ENCODE data around the gene STK38.

Gene STK38

GRCh38 chr6:36555750-36556252 lies 8.5 kb upstream of the STK38 start:
- H3K27me3 Mint-ChIP-seq = peaks cover 0 to 5% of the 10 kb centered on the region in 2 donors
- H3K36me3 Mint-ChIP-seq (ENCODE audit: insufficient read depth) = no peaks in the 10 kb centered on the region

DNA sequence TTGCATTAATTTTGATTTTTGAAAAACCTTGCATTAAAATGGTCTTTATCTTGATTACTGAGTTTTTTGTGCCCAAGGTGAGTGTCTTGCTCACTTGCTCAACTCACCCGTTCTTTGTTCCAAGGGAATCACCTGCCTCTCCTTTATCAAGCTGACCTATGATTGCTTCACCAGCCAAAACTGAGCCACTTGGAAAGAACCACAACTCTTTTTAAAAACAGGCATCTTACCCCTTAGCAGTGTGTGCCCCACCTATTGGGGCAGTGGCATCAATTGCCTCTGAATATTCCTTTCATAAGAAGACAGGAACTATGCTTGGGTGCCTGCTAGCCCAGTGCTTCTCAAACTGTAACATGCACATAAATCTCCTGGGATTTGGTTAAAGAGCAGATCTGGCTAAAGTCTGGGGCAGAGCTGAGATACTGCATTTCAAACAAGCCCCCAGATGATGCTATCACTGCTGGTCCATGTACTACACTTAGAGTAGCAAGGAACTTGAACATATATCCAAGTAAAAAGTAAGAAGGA lies 3.3 kb upstream of the STK38 start:
- no peak for ATAC-seq (replicated peaks)
- no peaks in the 10 kb centered on the region for H3K27me3 Mint-ChIP-seq

More at GRCh38 chr6:36555750-36556252, 8.5 kb upstream of the STK38 start:
- DNase-seq (no peak), ATAC-seq (replicated peaks) (no peak)
- Mint-ChIP-seq H3K4me3 (no peak overlapping the region), H3K4me1 (ENCODE audit: low read depth in 2 of 2) (no peaks in the 10 kb centered on the region), H3K27ac (no peak overlapping the region), H3K9me3 (no peaks in the 10 kb centered on the region)

DNA sequence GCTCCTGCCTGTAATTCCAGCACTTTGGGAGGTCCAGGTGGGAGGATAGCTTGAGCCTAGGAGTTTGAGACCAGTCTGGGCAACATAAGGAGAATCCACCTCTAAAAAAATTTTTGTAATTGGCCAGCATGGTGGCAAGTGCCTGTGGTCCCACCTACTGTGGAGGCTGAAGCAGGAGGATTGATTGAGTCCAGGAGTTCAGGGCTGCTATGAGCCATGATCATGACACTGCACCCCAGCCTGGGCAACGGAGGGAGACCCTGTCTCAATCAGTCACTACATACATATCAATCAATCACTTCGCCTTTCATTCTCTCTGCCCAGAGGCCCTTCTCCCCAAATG lies 1.1 kb upstream of the STK38 start:
- DNase-seq (no peak), ATAC-seq (replicated peaks) (no peak)
- H3K4me1 Mint-ChIP-seq (ENCODE audit: low read depth in 2 of 2) = peaks cover 13 to 27% of the 10 kb centered on the region in 2 donors
- no peaks in the 10 kb centered on the region for H3K9me3 Mint-ChIP-seq
- no peaks in the 10 kb centered on the region for H3K27me3 Mint-ChIP-seq
- peak overlapping the region; percentile 5 to 99 for H3K4me3 Mint-ChIP-seq
- peaks cover 32% of the 10 kb centered on the region for H3K36me3 Mint-ChIP-seq (ENCODE audit: insufficient read depth)
- peak overlapping the region; percentile 98 to 99 for H3K27ac Mint-ChIP-seq

More for the DNA sequence above, 3.3 kb upstream of the STK38 start:
- peaks cover 7 to 18% of the 10 kb centered on the region in 2 donors for H3K4me1 Mint-ChIP-seq (ENCODE audit: low read depth in 2 of 2)
- no peak overlapping the region for H3K4me3 Mint-ChIP-seq
- no peak for DNase-seq
- peaks cover 19% of the 10 kb centered on the region for H3K36me3 Mint-ChIP-seq (ENCODE audit: insufficient read depth)
- H3K9me3 Mint-ChIP-seq = no peaks in the 10 kb centered on the region
- peak overlapping the region in 1 of 2 donors; percentile 49 for H3K27ac Mint-ChIP-seq

DNA sequence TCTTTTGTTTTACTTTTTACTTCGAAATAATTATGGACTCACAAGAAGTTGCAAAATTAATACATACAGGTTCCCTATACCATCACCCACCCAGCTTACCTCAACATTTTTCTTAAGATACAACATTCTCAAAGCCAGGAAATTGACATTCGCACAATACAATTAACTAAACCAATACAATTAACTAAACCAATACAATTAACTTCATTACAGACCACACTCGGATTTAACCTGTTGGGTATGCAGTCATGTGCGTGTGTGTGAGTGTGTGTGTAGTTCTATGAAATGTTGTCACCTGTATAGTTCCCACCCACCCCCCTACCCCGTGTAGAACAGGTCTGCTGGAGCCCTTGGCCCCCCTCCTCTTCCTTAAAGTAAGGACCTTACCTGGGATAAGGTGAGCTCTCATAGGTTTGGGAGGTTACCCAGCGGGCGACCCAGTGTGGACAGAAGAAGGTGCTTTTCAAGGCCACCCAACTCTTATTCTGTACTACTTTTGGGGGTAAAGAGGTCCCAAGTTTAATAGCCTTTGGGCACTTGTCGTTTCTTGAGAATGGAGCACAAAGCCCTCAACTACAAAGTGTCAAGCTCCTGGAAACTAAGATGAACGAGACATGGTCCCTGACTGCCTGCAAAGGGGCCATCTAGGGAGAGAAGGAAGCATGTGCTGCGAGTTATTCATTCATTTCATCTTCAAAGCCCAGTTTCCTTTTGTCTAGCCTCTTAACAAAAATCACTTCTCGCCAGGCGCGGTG lies 544 bp upstream of the STK38 start:
- DNase-seq (no peak), ATAC-seq (replicated peaks) (no peak)
- peaks cover 17 to 31% of the 10 kb centered on the region in 2 donors for H3K4me1 Mint-ChIP-seq (ENCODE audit: low read depth in 2 of 2)

DNA sequence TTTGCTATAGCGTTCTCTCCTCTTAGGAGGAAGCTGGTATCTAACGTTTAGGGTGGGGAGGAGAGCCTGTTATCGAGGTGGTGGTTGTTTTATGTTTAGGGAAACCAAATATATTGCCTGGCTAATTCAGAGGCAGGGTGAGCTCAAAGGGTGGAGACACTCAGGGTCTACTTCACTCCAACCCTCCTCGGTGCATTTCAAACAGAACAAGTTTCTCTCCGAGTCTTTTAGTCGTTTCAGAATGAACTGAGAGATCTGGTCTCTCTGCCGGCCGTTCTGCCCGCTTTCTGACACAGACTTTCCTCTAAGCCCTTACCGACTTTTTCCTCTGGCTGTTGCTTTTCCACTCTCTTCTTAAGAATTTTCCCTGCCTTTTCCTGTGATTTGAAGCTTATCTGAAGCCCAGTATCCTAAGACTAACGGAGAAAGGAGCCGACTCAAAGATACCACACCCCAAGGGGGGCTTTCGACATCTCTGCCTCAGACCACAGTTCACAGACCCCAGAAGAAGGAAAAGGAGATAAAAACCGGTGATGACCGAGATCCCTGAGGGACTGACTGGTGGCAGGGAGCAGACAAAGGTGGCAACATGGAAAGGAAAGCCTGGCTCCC lies 865 bp downstream of the STK38 start:
- Mint-ChIP-seq H3K27me3 (no peaks in the 10 kb centered on the region), H3K9me3 (no peaks in the 10 kb centered on the region), H3K4me1 (ENCODE audit: low read depth in 2 of 2) (peaks cover 17 to 43% of the 10 kb centered on the region in 2 donors), H3K27ac (peak overlapping the region; percentile 98 to 99), H3K36me3 (ENCODE audit: insufficient read depth) (peaks cover 42% of the 10 kb centered on the region), H3K4me3 (peak overlapping the region; percentile 99)
- ATAC-seq (replicated peaks) = no peak
- DNase-seq = no peak

More for the DNA sequence above, 544 bp upstream of the STK38 start:
- Mint-ChIP-seq H3K27ac (peak overlapping the region; percentile 98 to 99), H3K9me3 (no peaks in the 10 kb centered on the region), H3K27me3 (no peaks in the 10 kb centered on the region), H3K36me3 (ENCODE audit: insufficient read depth) (peaks cover 36% of the 10 kb centered on the region), H3K4me3 (peak overlapping the region; percentile 99)

DNA sequence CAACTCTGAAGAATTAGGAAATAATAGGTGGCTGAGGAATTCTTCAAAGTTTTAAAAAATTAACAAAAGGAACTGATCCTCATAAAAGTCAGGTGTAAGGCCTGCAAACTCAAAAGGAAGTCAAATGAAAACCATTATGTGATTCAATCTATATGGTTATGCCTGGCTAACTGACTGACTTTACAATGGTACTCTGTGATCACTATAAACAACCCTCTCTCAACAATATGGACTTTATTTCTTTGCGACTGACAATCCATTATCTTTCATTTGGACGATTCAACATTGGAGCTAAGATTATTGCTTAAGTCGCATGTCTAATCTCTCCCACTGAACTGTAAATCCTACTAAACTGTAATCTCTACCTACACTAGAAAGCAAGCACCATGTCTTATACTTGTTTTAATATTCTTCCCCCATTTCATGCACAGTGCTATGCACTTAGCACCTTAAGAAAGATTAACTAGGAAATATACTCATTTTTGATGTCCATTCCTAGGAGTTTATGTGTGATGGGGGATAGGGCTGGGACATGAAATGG lies 1.4 kb downstream of the STK38 start:
- Mint-ChIP-seq H3K9me3 (no peaks in the 10 kb centered on the region), H3K27ac (peak overlapping the region; percentile 98 to 99), H3K4me1 (ENCODE audit: low read depth in 2 of 2) (peaks cover 20 to 48% of the 10 kb centered on the region in 2 donors), H3K4me3 (peak overlapping the region; percentile 99), H3K27me3 (no peaks in the 10 kb centered on the region), H3K36me3 (ENCODE audit: insufficient read depth) (peaks cover 48% of the 10 kb centered on the region)
- no peak for ATAC-seq (replicated peaks)
- DNase-seq = no peak

DNA sequence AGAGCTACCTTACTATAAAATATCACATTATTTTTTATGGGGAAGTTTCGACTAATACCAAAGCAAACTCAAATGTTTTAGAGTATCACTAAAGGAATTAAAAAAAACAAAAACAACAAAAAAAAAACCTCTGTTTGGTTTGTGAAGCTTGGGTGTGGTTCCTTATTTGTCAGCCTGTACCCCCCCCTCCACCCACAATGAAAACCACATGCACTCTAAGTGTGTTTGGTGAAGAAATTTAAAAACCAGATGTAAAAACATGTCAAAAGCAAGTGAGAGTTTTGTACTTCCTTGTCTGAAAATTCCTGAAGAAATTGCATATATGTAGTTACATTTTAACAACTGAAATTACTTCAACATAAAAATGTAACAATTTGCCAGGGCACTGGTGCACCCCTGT lies 3.1 kb downstream of the STK38 start:
- H3K4me3 Mint-ChIP-seq = peak overlapping the region; percentile 99
- ATAC-seq (replicated peaks) = peak; percentile 36
- DNase-seq = peak; percentile 50 to 53 (median 51)

DNA sequence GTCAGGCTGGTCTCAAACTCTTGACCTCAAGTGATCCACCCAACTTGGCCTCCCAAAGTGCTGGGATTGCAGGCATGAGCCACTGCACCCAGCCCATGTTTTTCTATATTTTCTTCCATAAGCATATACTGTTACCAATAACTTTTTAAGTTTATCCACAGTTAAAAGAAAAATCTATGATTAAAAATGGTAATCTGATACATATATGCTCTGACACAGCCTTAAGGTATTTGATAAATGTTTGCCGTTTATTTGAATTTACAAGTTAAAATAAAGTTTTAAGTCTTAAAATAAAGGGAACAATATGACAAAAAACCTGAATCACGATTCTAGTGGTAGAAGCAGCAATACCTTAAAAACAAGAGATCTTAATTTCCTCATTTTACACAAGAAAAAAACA lies 5.2 kb downstream of the STK38 start:
- no peak for ATAC-seq (replicated peaks)
- H3K27me3 Mint-ChIP-seq = no peaks in the 10 kb centered on the region

More for the DNA sequence above, 3.1 kb downstream of the STK38 start:
- Mint-ChIP-seq H3K27ac (peak overlapping the region; percentile 98 to 99), H3K4me1 (ENCODE audit: low read depth in 2 of 2) (peaks cover 29 to 58% of the 10 kb centered on the region in 2 donors), H3K36me3 (ENCODE audit: insufficient read depth) (peaks cover 58% of the 10 kb centered on the region), H3K9me3 (no peaks in the 10 kb centered on the region), H3K27me3 (no peaks in the 10 kb centered on the region)

GRCh38 chr6:36539814-36540568 lies 7.3 kb downstream of the STK38 start:
- ATAC-seq (replicated peaks) (peak; percentile 83), DNase-seq (peak in 1 of 3 experiments; percentile 5)
- Mint-ChIP-seq H3K9me3 (no peaks in the 10 kb centered on the region), H3K36me3 (ENCODE audit: insufficient read depth) (peaks cover 87% of the 10 kb centered on the region), H3K4me3 (peak overlapping the region; percentile 42 to 70), H3K27me3 (no peaks in the 10 kb centered on the region), H3K27ac (peak overlapping the region; percentile 83 to 85), H3K4me1 (ENCODE audit: low read depth in 2 of 2) (peaks cover 32 to 59% of the 10 kb centered on the region in 2 donors)

More for the DNA sequence above, 5.2 kb downstream of the STK38 start:
- peaks cover 74% of the 10 kb centered on the region for H3K36me3 Mint-ChIP-seq (ENCODE audit: insufficient read depth)
- H3K4me3 Mint-ChIP-seq = peak overlapping the region; percentile 70 to 72
- no peaks in the 10 kb centered on the region for H3K9me3 Mint-ChIP-seq
- H3K27ac Mint-ChIP-seq = peak overlapping the region; percentile 44 to 71
- no peak for DNase-seq
- H3K4me1 Mint-ChIP-seq (ENCODE audit: low read depth in 2 of 2) = peaks cover 26 to 48% of the 10 kb centered on the region in 2 donors

DNA sequence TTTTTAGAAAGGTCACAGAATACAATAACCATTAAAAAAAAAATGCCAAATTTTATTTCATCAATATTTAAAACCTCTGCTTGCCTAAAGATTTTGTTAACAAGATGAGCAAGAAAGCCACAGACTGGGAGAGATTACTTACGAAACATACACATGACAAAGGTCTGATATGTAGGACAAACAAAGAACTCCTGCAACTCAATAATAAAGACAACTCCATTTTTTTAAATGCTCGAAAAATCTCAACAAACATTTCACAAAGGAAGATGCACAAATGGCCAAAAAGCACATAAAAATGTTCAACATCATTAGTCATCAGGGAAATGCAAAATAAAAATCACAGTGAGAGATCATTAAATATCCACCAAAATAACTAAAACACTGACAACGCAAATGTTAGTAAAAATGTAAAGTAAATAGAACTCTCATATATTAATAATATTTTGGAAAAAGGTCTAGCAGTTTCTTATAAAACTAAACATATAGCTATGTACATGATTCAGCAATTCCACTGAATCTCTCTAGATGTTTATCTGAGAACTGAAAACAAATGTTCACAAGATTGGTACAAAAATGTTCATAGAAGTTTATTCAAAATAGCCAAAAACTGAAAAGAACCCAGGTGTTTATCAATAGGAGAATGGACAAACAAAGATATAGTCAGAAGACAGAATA lies 10.3 kb downstream of the STK38 start:
- H3K27ac Mint-ChIP-seq = peak overlapping the region; percentile 9 to 15
- ATAC-seq (replicated peaks) (no peak), DNase-seq (no peak)
- H3K9me3 Mint-ChIP-seq = no peaks in the 10 kb centered on the region
- no peaks in the 10 kb centered on the region for H3K27me3 Mint-ChIP-seq
- peak overlapping the region in 1 of 2 donors; percentile 8 for H3K4me3 Mint-ChIP-seq
- peaks cover 32 to 67% of the 10 kb centered on the region in 2 donors for H3K4me1 Mint-ChIP-seq (ENCODE audit: low read depth in 2 of 2)
- H3K36me3 Mint-ChIP-seq (ENCODE audit: insufficient read depth) = peaks cover 99% of the 10 kb centered on the region

- H3K4me3 Mint-ChIP-seq = peak overlapping the region; percentile 12 to 47
- ATAC-seq (replicated peaks) = no peak
Observed at GRCh38 chr6:36533321-36533720, 14.0 kb downstream of the STK38 start.

DNA sequence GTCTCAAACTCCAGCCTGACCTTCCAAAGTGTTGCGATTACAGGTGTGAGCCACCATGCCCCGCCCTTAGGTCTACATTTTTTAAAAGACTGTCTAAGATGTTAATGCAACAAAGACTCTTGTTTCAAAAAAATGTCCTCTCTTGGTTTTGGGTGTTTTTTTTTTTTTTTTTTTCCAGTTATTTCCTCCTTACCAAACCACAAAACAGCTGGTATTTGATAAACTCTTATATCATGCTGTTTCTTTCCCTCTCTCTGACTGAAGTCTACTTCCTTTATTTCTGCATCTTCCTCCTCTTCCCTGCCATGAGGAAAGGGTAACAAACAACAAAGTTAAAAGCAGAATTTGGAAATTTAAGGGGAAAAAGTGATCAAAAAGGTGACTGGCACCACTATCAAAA lies 21.2 kb downstream of the STK38 start:
- DNase-seq (no peak), ATAC-seq (replicated peaks) (no peak)
- no peak overlapping the region for H3K4me3 Mint-ChIP-seq
- peaks cover 31 to 33% of the 10 kb centered on the region in 2 donors for H3K4me1 Mint-ChIP-seq (ENCODE audit: low read depth in 2 of 2)
- H3K27me3 Mint-ChIP-seq = no peaks in the 10 kb centered on the region
- H3K36me3 Mint-ChIP-seq (ENCODE audit: insufficient read depth) = peaks cover 94% of the 10 kb centered on the region
- H3K9me3 Mint-ChIP-seq = no peaks in the 10 kb centered on the region
- H3K27ac Mint-ChIP-seq = peak overlapping the region in 1 of 2 donors; percentile 53

More at GRCh38 chr6:36533321-36533720, 14.0 kb downstream of the STK38 start:
- Mint-ChIP-seq H3K4me1 (ENCODE audit: low read depth in 2 of 2) (peaks cover 37 to 70% of the 10 kb centered on the region in 2 donors), H3K27ac (peak overlapping the region; percentile 55 to 88), H3K27me3 (no peaks in the 10 kb centered on the region), H3K36me3 (ENCODE audit: insufficient read depth) (peaks cover 95% of the 10 kb centered on the region), H3K9me3 (no peaks in the 10 kb centered on the region)
- no peak for DNase-seq
